ENCODE data around the gene PILRB.
"Not testable (repeated sequence)": the region's sequence is repeated elsewhere in the genome, so short reads cannot be mapped to it uniquely, and the experiment has no call there.

The PILRB gene

DNA sequence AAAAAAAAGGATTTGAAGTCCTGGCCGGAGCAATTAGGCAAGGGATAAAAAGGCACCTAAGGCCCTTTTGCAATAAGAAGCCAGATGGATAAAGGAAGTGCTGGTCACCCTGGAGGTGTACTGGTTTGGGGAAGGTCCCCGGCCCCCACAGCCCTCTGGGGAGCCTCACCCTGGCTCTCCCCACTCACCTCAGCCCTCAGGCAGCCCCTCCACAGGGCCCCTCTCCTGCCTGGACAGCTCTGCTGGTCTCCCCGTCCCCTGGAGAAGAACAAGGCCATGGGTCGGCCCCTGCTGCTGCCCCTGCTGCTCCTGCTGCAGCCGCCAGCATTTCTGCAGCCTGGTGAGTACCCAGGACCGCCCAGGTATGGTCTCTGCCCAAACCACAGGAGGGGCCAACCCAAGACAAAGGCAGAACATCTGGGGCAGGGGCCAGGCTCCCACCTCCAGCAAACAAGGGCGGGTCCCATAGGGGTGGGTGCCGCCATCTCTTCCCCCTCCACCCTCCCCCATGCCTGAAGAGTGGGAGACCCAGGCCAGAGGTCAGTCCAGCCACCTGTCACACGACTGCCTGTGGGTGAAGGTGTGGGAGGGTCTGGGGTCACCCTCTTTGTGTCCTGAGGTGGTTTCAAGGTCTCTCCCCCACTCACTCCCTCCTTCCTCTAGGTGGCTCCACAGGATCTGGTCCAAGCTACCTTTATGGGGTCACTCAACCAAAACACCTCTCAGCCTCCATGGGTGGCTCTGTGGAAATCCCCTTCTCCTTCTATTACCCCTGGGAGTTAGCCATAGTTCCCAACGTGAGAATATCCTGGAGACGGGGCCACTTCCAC is at the start of gene PILRB:
Gene PILRB (plus strand): TSS at position 91 of the 830 bp plus-strand sequence. CDS start 186 bp downstream, at position 277.
- no peaks in the 10 kb centered on the region for H3K9me3 Mint-ChIP-seq
- H3K4me3 Mint-ChIP-seq = no peak within 1 kb of the TSS
- peak within 1 kb of the TSS; percentile 36 for H3K27ac Mint-ChIP-seq
- H3K36me3 Mint-ChIP-seq (ENCODE audit: low read depth) = peaks cover 67% of the 10 kb centered on the region
- no peaks in the 10 kb centered on the region for H3K27me3 Mint-ChIP-seq
- H3K4me1 Mint-ChIP-seq (ENCODE audit: low read depth) = peaks cover 13% of the 10 kb centered on the region

DNA sequence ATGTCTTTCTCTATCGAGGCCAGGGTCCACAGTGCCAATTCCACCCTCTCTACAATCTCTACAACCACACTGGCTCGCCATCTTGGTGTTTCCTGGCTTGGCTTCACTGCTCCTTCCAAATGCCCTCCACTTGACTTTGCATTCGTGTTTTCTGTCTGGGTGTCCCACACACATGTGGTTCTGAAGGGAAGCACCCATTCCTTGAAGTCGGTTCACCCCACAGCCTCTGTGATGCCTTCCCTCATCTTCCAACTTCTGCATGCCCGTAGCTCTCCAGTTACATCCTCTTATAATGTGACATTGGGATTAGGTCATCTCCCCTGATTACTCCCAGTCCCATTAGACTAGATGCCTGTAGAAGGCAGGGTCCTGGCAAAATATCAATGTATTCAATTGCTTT is 39.6 kb upstream of the PILRB start:
- not testable (repeated sequence) for H3K36me3 Mint-ChIP-seq (ENCODE audit: low read depth); H3K27me3 Mint-ChIP-seq; H3K9me3 Mint-ChIP-seq; H3K4me3 Mint-ChIP-seq; H3K27ac Mint-ChIP-seq
- H3K4me1 Mint-ChIP-seq (ENCODE audit: low read depth) = peaks cover 19% of the 10 kb centered on the region

DNA sequence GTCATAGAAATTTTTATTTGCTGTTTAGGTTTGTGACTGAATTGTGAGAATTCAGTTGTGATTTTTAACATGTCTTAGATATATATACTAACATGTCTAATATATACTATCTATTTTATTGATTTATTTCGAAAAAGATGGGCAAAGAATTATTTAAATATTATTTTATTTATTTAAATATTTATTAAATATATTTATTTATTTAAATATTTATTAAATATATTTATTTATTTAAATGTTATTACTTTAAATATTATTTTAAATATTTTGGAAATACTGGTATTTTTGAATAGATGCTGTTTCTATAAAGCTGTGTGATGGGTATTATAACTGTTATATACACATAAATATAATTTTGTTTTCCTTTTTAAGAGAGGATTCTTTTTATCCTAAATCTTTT is 36.3 kb upstream of the PILRB start:
- H3K36me3 Mint-ChIP-seq (ENCODE audit: low read depth) = peaks cover 31% of the 10 kb centered on the region
- H3K4me1 Mint-ChIP-seq (ENCODE audit: low read depth) = peaks cover 17% of the 10 kb centered on the region
- not testable (repeated sequence) for H3K27me3 Mint-ChIP-seq, H3K9me3 Mint-ChIP-seq, H3K27ac Mint-ChIP-seq, H3K4me3 Mint-ChIP-seq

DNA sequence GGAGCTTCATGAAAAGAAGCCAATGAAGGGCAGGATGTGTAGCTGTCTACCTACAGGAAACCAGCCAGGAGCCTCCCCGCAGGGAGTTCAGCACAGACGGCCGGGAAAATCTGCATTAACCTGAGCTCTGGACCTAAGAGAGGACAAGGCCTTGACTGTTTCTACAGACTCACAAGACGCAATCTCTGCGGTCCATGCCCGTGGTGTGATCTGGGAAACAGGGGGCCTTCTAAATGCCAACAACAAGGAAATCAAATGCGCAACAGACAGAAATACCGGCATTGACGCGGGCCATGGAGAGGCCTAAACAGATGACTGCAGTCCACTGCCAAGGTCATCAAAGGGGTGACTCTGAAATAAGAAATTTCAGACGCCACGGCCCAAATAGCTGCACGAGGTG is 33.7 kb upstream of the PILRB start:
- H3K4me1 Mint-ChIP-seq (ENCODE audit: low read depth); H3K9me3 Mint-ChIP-seq; H3K4me3 Mint-ChIP-seq; H3K27me3 Mint-ChIP-seq; H3K27ac Mint-ChIP-seq: not testable (repeated sequence)
- peaks cover 33% of the 10 kb centered on the region for H3K36me3 Mint-ChIP-seq (ENCODE audit: low read depth)

DNA sequence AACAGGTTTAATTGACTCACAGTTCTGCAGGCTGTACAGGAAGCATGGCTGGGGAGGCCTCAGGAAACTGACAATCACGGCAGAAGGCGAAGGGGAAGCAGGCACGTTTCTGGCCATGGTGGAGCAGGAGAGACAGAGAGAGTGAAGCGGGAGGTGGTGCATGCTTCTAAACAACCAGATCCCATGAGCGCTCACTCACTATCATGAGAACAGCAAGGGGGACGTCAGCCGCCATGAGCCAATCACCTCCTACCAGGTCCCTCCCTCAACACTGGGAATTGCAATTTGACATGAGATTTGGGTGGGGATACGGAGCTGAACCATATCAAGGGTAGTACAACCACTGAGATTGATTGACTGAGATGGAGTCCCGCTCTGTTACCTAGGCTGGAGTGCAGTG is 32.2 kb upstream of the PILRB start:
- not testable (repeated sequence) for H3K27me3 Mint-ChIP-seq, H3K9me3 Mint-ChIP-seq
- peaks cover 38% of the 10 kb centered on the region for H3K36me3 Mint-ChIP-seq (ENCODE audit: low read depth)

DNA sequence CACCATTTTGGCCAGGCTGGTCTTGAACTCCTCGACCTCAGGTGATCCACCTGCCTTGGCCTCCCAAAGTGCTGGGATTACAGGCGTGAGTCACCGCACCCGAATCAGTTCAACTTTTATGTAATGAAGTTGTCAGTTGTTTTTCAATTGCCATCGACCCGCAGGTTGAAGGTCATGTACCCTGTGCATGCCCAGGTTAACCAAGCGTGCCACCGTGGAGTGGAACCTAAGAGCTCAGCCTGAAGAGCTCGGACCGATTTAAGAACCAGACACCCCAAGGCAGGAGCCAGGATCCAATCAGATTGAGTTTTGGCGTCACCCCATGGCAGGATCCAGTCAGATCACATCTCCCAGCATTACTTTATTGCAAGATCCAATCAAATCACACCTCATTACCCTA is 31.0 kb upstream of the PILRB start:
- H3K9me3 Mint-ChIP-seq; H3K4me1 Mint-ChIP-seq (ENCODE audit: low read depth); H3K27ac Mint-ChIP-seq; H3K27me3 Mint-ChIP-seq; H3K4me3 Mint-ChIP-seq: not testable (repeated sequence)
- H3K36me3 Mint-ChIP-seq (ENCODE audit: low read depth) = peaks cover 38% of the 10 kb centered on the region

More for the DNA sequence above, 32.2 kb upstream of the PILRB start:
- H3K4me3 Mint-ChIP-seq; H3K4me1 Mint-ChIP-seq (ENCODE audit: low read depth); H3K27ac Mint-ChIP-seq: not testable (repeated sequence)

DNA sequence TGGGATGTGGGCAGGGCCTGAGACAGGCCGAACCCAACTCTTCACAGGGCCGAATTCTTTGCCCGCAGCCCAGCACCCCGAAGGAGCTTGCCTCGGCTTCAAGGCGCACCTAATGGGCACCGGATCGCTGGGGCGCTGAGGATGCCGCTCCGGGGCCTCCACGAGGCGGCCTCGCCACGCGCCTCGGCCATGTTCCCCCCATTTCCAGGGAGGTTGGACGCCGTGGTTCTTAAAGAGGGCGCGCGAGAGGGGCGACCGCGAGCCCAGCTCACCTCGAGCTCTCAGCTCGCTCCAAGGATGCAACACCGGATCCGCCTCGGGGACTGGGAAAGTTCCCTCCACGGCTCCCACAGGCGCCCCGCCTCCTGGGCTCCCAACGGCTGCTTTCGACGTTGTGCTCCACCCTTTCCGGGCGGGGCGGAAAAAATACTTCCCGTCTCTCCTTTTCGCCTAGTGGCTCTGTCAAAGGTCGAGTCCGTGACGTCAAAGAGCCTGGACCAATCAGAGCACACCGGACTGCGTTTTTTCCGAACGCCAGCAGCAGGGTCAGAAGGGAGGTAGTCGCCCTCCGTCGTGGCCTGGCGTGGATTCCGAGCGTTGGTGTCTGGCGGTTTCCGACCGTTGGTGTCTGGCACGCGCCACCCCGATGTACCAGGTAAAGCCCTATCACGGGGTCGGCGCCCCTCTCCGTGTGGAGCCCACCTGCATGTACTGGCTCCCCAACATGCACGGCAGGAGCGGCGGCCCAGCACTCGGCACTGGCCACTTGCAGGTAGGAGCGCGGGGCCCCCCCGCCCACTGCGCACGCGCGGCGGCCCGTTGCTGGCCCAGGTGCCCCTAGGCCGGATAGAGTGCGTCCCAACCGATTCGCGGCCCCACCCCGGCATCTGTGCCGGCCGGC is 22.1 kb upstream of the PILRB start:
- not testable (repeated sequence) for H3K27me3 Mint-ChIP-seq, H3K9me3 Mint-ChIP-seq
- Mint-ChIP-seq H3K4me3 (peak overlapping the region; percentile 95), H3K27ac (peak overlapping the region; percentile 92), H3K36me3 (ENCODE audit: low read depth) (peaks cover 36% of the 10 kb centered on the region), H3K4me1 (ENCODE audit: low read depth) (peaks cover 43% of the 10 kb centered on the region)

DNA sequence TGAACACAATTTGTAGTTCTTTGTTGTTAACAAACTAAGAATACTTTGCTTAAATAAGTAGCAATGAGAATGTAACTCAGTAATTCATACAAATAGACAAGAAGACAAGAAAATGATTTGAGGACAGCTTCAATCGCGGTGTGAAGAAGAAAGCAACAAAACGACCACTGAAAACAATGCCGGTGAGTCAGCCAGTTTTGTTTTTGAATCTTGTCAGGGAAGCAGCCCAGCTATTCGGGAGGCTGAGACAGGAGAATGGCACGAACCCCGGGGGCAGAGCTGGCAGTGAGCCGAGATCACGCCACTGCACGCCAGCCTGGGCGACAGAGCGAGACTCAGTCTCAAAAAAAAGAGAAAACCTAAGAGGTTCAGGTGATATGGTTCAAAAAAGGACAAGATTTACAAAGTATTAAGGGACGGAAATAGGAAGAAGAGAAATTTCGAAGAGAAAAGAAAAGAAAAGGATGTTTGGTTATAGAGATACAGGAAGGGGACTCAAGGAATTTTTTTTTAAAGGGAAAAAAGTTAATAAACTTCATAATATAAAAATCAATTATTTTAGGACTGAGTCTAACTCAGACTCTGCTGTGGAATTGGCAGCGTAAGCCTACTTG is 19.7 kb upstream of the PILRB start:
- H3K9me3 Mint-ChIP-seq, H3K27me3 Mint-ChIP-seq: not testable (repeated sequence)
- peaks cover 56% of the 10 kb centered on the region for H3K4me1 Mint-ChIP-seq (ENCODE audit: low read depth)
- H3K36me3 Mint-ChIP-seq (ENCODE audit: low read depth) = peaks cover 50% of the 10 kb centered on the region
- peak overlapping the region; percentile 81 for H3K4me3 Mint-ChIP-seq
- peak overlapping the region; percentile 67 for H3K27ac Mint-ChIP-seq

DNA sequence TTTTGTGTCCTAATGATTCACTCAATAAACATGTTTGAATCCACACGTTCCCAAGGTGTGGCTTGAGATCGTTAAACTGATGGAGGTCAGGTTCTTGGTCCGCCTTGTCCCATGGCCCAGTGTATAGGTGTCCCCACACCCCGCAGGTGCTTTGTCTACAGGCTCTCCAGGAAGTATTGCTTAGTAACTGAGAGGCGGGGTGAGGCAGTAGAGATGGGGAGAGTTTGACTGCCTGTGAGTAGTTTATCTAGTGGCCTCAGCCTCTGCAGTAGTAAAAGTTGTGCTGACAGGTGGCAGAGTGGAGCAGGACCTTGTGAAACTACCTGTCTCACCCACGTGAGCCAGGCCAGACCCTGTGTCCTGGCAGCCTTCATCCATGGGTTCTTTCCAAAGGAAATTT is 16.6 kb upstream of the PILRB start:
- not testable (repeated sequence) for H3K4me3 Mint-ChIP-seq, H3K9me3 Mint-ChIP-seq, H3K27me3 Mint-ChIP-seq
- peaks cover 55% of the 10 kb centered on the region for H3K36me3 Mint-ChIP-seq (ENCODE audit: low read depth)
- H3K27ac Mint-ChIP-seq = peak overlapping the region; percentile 54
- peaks cover 70% of the 10 kb centered on the region for H3K4me1 Mint-ChIP-seq (ENCODE audit: low read depth)

DNA sequence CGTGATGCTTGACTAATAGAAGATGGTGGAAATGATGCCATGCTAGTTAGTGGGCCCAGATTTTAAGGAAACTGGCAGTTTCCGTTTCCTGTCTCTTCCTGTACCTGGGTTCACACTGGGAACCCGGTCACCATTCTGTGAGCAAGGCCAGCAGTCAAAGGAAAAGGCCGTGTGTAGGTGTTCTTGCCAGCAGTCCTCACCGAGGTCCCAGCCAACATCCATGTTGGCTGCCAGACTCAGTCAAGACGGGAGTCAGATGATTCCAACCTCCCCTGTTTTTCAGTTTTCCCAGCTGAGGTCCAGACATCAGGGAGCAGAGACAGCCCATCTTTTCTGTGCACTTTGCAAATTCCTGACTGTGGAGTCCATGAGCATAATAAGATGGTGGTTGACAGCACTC is 15.2 kb upstream of the PILRB start:
- H3K9me3 Mint-ChIP-seq = no peaks in the 10 kb centered on the region
- no peaks in the 10 kb centered on the region for H3K27me3 Mint-ChIP-seq
- H3K4me3 Mint-ChIP-seq = no peak overlapping the region
- peak overlapping the region; percentile 61 for H3K27ac Mint-ChIP-seq
- H3K36me3 Mint-ChIP-seq (ENCODE audit: low read depth) = peaks cover 65% of the 10 kb centered on the region
- peaks cover 67% of the 10 kb centered on the region for H3K4me1 Mint-ChIP-seq (ENCODE audit: low read depth)

DNA sequence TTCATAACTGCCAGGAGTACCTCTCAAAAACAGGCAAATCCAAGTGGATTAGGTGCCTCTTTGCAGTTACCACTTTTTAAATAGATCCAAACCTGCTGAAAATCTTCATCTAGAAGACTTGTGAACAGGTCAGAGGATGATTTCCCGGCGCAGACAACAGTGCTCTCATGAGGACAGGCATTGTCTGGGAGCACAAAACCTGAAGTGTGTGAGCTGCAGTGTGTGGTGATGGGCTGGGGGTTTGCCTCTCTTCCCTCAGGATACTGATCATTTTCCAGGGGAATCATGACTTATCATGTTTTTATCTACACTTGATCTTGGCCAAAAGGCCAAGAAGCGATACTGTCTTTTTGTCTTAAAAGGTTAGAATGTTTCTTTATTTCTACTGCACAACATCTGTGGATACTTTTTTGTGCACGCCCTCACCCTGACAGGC is 13.8 kb upstream of the PILRB start:
- not testable (repeated sequence) for H3K9me3 Mint-ChIP-seq, H3K27me3 Mint-ChIP-seq
- peak overlapping the region; percentile 71 for H3K4me3 Mint-ChIP-seq
- peak overlapping the region; percentile 96 for H3K27ac Mint-ChIP-seq
- peaks cover 54% of the 10 kb centered on the region for H3K4me1 Mint-ChIP-seq (ENCODE audit: low read depth)
- peaks cover 63% of the 10 kb centered on the region for H3K36me3 Mint-ChIP-seq (ENCODE audit: low read depth)

DNA sequence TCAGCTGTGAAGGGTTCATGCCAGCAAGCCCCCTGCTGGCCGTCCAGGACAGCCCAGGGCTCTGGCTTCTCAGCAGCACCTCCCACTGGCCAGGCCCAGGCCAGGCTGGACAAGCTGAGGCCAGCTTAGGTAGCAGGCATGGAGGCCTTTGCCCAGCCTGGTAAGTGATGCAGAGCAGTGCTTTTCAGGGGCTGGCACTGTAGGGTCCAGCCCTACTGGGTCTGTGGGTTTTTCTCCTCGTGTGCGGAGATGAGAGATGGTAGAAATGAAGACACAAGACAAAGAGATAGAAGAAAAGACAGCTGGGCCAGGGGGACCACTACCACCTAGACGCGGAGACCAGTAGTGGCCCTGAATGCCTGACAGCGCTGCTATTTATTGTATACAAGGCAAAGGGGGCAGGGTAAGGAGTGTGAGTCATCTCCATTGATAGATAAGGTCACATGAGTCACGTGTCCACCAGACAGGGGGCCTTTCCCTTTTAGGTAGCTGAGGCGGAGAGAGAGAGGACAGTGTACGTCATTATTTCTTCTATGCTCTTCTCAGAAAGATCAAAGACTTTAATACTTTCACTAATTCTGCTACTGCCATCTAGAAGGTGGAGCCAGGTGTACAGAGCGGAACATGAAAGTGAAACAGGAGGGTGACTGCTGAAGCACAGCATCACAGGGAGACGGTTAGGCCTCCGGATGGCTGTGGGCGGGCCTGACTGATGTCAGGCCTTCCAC is 13.2 kb upstream of the PILRB start:
- not testable (repeated sequence) for H3K27me3 Mint-ChIP-seq, H3K9me3 Mint-ChIP-seq
- Mint-ChIP-seq H3K36me3 (ENCODE audit: low read depth) (peaks cover 63% of the 10 kb centered on the region), H3K27ac (peak overlapping the region; percentile 96), H3K4me1 (ENCODE audit: low read depth) (peaks cover 49% of the 10 kb centered on the region), H3K4me3 (peak overlapping the region; percentile 71)

DNA sequence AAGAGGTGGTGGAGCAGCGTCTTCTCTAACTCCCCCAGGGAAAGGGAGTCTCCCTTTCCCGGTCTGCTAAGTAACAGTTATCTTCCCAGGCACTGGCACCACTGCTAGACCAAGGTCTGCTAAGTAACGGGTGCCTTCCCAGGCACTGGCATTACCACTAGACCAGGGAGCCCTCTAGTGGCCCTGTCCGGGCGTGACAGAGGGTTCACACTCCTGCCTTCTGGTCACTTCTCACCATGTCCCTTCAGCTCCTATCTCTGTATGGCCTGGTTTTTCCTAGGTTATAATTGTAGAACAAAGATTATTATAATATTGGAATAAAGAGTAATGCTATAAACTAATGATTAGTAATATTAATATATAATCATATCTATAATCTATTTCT is 12.6 kb upstream of the PILRB start:
- H3K27me3 Mint-ChIP-seq, H3K4me3 Mint-ChIP-seq, H3K9me3 Mint-ChIP-seq: not testable (repeated sequence)
- Mint-ChIP-seq H3K36me3 (ENCODE audit: low read depth) (peaks cover 66% of the 10 kb centered on the region), H3K27ac (peak overlapping the region; percentile 96), H3K4me1 (ENCODE audit: low read depth) (peaks cover 49% of the 10 kb centered on the region)

DNA sequence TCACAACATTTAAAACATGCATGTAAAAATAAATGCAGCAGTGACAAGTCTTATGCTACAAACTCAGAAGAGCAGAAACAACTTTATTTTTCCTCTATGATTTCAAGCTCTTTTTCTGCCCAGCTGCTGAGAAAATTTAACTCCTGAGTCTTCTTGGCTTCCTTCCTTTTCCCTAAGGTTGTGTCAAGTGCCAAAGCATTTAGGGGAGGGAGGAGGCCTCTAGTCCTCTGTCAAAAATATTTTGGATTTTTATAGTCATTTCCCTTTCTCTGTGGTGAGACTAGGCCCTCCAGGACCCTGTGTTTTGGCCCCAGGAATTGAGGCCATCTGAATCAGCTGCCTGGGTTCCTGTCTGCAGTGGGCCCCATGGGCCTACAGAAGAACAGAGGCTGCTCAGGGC is 11.0 kb upstream of the PILRB start:
- Mint-ChIP-seq H3K4me3 (no peak overlapping the region), H3K36me3 (ENCODE audit: low read depth) (peaks cover 66% of the 10 kb centered on the region), H3K27ac (peak overlapping the region; percentile 66), H3K27me3 (no peaks in the 10 kb centered on the region), H3K9me3 (no peaks in the 10 kb centered on the region), H3K4me1 (ENCODE audit: low read depth) (peaks cover 57% of the 10 kb centered on the region)
